HG03469 (cell line): ENCODE results near the gene PLCB4.

Source experiments
- ATAC-seq: cut with Tn5 transposase; IDR thresholded peaks from one replicate; pipeline ENCODE4 v1.9.1; 2021; ENCODE audit warnings: mild to moderate bottlenecking, moderate library complexity, moderate number of reproducible peaks; ENCODE audit not compliant: unreplicated experiment

PLCB4 gene

GRCh38 chr20:9256393-9256792 is 187.5 kb downstream of the PLCB4 start:
- ATAC-seq: no peak

DNA sequence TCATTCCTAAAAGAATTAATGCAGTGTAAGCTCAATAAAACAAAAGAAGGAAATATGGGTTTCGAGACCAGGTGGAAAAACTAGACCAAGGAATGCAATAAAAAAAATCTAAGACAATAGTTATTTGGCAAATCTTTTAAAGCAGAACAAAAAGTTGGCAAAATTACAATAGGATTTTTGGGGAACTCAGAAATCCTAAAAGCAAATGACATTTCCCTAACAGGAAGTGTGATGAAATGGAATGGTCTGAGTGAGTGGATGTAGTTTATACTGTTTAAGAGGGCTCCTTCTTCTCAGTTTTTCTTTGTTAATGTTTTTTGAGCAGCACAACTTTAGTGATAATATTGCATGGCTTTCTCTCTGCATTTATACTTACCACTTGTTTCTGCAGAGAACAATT is 190.0 kb downstream of the PLCB4 start:
- no peak for ATAC-seq

DNA sequence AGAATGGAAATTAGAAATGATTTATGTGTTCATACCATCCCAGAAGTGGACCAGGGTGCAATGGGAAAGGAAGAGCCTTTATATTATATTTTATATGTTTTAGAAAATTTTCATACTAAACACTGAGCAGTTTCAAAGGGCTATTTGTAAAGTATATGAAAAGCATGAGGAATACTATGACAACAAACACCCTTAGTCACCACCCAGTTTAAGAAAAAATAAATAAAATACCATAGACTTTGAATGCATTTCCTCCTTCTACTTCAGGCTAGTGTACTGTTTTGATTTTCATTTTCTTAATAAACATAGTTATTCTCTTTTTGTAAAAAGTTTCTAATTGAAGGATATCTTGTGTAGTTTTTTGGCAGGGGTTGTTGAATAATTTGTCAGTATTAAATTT is 191.1 kb downstream of the PLCB4 start:
- ATAC-seq: no peak

DNA sequence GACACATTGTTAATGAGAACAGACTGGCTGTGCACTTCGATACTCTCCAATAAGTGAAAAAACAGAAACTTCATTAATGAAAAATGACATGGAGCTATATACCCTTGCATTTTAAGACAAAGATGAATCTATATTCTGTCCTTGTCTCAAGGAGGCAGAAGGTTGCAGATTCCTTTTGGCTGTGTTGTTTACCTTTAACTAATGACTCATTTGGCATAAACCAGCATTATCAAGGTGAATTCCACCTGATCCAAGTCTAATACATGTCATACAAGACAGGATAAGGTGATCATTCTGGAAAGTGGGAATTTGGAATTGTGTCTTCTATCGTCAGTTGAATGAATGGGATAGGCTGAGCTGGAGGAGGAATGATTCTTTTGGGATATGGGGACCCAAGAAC is 192.9 kb downstream of the PLCB4 start:
- ATAC-seq: no peak

DNA sequence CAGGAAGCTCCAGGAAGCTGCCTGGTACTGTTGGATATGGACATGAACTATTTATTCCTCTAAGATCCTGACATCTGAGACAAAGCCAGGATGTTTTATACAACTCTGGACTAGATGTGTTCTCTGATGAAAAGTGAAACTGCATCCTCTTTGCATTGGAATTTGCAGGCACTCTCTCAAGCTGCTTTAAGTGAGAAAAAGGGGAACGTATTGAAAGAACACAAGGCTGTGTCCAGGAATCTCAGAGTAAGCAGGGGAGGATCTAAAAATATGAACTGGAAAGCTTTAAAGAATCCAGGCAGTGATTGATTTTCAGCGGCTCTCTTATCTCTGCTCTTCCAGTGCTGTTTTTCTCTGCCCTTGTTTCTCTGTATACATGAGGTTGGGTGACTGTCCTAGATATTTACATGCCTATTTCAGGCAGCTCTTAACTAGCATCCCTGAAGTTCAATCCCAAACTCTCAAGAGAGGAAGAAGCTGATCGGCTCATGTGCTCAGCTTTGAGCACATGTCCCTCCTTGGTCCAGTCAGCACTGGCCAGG is 193.8 kb downstream of the PLCB4 start:
- ATAC-seq: no peak

- no peak for ATAC-seq
These were observed 200.5 kb downstream of the PLCB4 start for GRCh38 chr20:9269280-9269971.

DNA sequence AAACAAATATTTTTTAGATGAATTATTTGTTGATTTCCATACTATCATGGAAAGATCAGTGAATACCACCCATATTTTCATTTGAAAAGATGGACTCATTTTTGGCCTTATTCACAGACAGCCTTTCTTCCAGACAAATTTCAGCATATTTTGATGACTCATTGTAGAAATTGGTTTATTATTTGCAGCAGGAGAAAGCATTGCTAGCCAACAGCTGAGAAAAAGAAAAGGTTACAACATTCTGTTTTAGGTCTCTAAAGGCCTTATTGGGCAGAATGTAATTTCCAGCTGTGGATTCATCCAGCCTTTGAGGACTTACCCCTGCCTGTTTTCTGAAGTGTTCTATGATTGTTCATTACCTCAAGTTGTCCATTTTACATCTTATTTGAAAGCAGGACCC is 201.9 kb downstream of the PLCB4 start:
- no peak for ATAC-seq

DNA sequence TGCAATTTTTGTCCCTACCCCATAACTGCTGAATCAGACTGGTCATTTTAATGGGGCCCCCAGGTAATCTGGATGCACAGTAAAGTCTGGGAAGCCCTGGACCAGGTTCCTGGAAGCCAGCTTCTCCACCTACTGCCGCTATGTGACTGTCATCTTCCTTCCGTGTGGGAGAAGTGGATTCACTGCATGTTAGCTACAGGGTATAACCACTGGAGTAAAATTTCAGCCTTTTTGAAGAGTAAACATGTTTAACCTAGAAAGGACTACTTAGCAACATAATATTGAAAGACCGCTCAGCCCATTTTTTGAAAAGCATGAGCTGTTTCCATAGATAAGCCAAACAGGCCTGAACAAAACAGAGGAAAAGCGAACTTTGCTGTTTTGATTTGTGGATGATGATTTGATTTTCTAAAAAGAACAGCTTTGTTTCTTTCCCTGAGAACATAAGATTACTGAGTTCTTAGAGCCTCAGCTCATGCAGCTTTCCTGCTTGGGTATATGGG is 208.1 kb downstream of the PLCB4 start:
- no peak for ATAC-seq

GRCh38 chr20:9279918-9280401 is 211.1 kb downstream of the PLCB4 start:
- ATAC-seq: no peak

- no peak for ATAC-seq
These were observed 211.8 kb downstream of the PLCB4 start for GRCh38 chr20:9280666-9281065.

DNA sequence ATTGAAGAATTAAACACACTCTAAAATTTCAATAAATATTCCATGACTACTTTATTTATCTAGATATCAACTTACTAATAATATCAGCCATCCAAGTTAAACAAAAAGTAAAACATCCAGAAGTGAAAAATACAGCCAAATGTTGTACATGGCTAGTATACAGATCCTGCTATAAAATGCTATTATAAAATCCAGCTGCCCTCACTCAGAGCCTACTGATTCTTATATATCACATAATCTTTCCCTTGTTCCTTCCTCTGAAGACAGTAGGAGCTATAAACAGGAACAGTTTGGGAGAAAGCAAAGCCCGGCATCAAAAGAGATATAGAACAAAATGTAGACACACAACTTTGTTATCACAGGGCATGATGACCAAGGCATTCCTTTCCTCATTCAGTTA is 212.9 kb downstream of the PLCB4 start:
- no peak for ATAC-seq

GRCh38 chr20:9285617-9286016 is 216.7 kb downstream of the PLCB4 start:
- ATAC-seq: no peak

DNA sequence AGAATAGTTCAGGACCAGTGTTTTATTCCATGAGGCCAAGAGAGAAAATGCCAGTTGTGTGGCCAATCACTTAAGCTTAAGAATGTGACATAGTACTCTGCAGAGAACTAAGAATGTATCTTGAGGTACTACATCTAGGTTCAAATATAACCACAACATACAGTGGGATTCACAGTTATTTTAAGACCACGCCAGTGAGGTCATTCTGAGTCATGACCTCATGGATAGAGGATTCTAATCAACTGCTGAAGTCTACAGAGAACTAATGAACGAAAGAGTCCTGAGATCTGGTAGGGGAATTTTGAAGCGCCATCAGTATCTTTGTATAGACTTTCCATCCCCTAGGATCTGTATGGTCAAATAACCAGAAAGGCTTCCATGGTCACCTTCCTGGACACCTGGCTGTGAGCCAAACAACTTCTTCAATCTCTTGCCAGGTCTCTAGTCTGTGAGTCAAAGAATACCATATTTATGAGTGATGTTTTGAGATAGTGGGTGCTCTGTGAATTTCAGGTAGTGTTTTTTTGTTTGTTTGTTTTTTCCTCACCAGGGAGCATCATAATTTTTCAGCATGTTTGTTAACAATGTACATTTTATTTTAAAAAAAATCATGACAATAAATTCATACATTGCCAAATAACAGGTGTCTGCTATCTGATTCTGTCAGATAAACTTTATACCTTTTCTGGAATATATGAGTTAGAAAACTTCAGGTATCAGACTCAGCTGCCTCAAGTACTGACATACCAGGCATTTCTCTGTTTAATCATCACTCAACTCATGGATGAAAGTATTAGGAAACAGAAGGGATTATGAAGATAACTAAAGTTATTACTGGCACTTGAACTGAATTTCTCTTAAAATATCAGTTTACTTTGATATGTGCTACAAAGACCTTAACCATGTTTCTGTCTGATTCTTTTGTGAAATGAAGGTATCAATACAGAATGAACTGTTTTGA is 217.9 kb downstream of the PLCB4 start:
- no peak for ATAC-seq

- no peak for ATAC-seq
These were observed 218.9 kb downstream of the PLCB4 start for GRCh38 chr20:9287826-9288225.

DNA sequence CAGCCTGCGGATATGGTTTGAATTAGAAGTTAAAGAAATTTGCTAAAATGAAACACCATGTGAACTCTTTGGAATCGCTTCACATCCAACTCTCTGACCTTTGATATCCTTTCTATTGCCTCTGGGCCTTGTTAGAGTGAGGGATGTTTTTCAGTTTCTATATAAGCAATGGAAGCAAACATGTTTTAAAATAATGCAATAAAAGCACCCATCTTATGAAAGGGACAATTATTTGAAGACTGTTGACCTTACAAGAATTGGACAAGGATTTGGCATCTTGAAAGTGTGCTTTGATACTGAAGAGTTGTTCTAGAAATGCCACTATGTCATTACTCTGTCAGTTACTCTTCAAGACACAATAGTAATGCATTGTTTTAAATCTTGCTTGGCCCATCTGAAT is 221.4 kb downstream of the PLCB4 start:
- ATAC-seq: no peak

DNA sequence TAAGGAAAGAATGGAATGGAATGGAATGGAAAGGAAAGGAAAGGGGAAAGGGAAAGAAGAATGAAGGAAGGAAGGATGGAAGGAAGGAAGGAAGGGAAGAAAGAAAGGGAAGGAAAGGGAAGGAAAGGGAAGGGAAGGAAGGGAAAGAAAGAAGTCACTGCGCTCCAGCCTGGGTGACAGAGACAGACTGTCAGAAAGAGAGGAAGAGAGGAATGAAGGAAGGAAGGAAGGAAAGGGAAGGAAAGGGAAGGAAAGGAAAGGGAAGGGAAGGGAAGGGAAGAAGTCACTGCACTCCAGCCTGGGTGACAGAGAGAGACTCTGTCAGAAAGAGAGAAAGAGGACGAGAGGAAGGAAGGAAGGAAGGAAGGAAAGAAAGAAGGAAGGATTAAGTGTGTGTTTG is 224.3 kb downstream of the PLCB4 start:
- no peak for ATAC-seq

DNA sequence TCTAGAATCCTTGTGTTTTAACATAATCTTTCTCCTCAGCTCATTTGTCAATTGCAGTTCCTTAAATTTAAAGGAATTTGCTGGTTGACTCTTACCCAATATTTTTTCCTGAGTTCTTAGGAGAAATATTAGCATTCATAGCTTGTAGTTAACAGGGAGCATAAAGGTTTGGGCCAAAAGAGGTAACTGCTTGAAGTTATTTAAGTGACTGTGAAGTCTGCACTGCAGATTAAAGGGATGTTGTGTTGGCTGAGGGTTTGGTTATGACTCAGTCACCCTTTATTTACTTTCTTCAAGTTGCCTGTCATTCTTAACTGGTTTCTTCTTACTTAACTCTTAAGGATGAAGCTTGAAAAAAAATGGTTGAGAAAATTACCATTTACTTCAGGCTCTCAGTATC is 225.2 kb downstream of the PLCB4 start:
- ATAC-seq: no peak

DNA sequence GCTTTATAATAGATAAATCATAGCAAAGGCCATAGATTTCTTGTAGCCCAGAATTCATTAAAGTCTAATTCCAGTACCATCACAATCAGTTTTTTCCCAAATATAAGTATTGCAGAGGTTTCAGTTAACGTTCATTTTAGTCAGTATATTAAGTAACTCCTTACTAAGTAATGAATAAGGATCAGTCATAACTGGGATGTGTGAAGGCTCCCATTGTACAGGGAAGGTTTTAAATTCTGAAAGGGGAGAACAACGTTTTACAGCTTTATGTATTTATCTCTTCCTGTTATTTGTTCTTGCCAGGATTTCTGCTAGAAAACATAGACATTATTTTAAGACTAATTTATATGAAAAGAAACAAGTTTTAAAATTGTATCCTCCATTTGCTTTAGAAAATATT is 230.0 kb downstream of the PLCB4 start:
- no peak for ATAC-seq

DNA sequence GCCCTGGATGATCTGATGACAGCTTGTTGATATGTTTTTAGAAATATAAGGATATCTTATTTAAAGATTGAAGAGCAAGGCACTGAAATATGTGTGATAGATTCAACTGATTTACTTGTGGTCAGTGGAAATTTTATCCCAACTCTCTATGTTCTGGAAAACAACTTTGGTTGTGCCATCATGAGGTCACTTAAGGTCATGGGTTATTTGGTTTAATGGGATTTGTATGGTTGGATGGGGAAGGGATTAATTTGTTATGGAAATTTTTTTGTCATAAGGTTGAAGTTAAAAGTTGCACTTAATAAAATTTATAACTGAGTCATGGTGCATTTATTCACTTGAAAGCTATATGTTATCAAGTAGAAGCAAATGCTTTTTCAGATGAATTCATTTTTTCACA is 231.2 kb downstream of the PLCB4 start:
- ATAC-seq: no peak

- no peak for ATAC-seq
These were observed 231.6 kb downstream of the PLCB4 start for GRCh38 chr20:9300534-9300933.
